ENCODE results near the gene GNPDA1. TPM values are rescaled to one million over a fixed set of nuclear protein-coding genes. Genes with fewer than 3 reads are reported as not detected.

The GNPDA1 gene
- polyA plus RNA-seq, 1 donor from 2014 or later, result 28.9 TPM

- H3F3A ChIP-seq (ENCODE audit: insufficient read depth, low read length, poor library complexity, severe bottlenecking), result no peaks in the 10 kb centered on the region
- no peak overlapping the region for H3K9ac ChIP-seq (ENCODE audit: low read length)
- H3K27me3 ChIP-seq (ENCODE audit: insufficient read depth, low read depth, low read length), result no peaks in the 10 kb centered on the region
- no peaks in the 10 kb centered on the region for H3K9me3 ChIP-seq (ENCODE audit: low read length)
- H2AFZ ChIP-seq (ENCODE audit: low read depth, low read length), result no peak overlapping the region
- TF ChIP-seq SMC3 (conservative IDR thresholded peaks at IDR 0.05; ENCODE audit: poor library complexity) (no peak), EP300 (conservative IDR thresholded peaks at IDR 0.05; ENCODE audit: poor library complexity, severe bottlenecking) (no peak), RAD21 (conservative IDR thresholded peaks at IDR 0.05) (no peak), MXI1 (conservative IDR thresholded peaks at IDR 0.05; ENCODE audit: poor library complexity, severe bottlenecking) (no peak), EZH2 (IDR thresholded peaks at IDR 0.05; ENCODE audit: borderline replicate concordance, insufficient read depth, low read length, poor library complexity, severe bottlenecking) (no peak), POLR2AphosphoS5 (IDR thresholded peaks at IDR 0.05) (no peak)
- H3K4me3 ChIP-seq (ENCODE audit: low read length), result no peak overlapping the region
- no peak overlapping the region for H3K4me2 ChIP-seq (ENCODE audit: low read length)
- no peak overlapping the region for H3K27ac ChIP-seq (ENCODE audit: low read length)
- H4K20me1 ChIP-seq (ENCODE audit: insufficient read depth), result no peaks in the 10 kb centered on the region
- no peaks in the 10 kb centered on the region for H3K79me2 ChIP-seq (replicated peaks; ENCODE audit: insufficient read depth, low read length)
- no peaks in the 10 kb centered on the region for H3K36me3 ChIP-seq (ENCODE audit: insufficient read depth, low read length)
- H3K9me2 ChIP-seq (ENCODE audit: insufficient read depth, low read length), result no peaks in the 10 kb centered on the region
Observed at GRCh38 chr5:142017832-142018427, 5.1 kb upstream of the GNPDA1 start.

GRCh38 chr5:142016556-142016955 lies 3.7 kb upstream of the GNPDA1 start:
- Histone ChIP-seq H3K27ac (ENCODE audit: low read length) (no peak overlapping the region), H3K9ac (ENCODE audit: low read length) (no peak overlapping the region), H3K27me3 (ENCODE audit: insufficient read depth, low read depth, low read length) (no peaks in the 10 kb centered on the region), H3K36me3 (ENCODE audit: insufficient read depth, low read length) (no peaks in the 10 kb centered on the region), H3K79me2 (replicated peaks; ENCODE audit: insufficient read depth, low read length) (no peaks in the 10 kb centered on the region), H3K9me3 (ENCODE audit: low read length) (no peaks in the 10 kb centered on the region), H3K4me3 (ENCODE audit: low read length) (no peak overlapping the region), H4K20me1 (ENCODE audit: insufficient read depth) (no peaks in the 10 kb centered on the region), H3K9me2 (ENCODE audit: insufficient read depth, low read length) (no peaks in the 10 kb centered on the region), H3F3A (ENCODE audit: insufficient read depth, low read length, poor library complexity, severe bottlenecking) (no peaks in the 10 kb centered on the region), H3K4me2 (ENCODE audit: low read length) (no peak overlapping the region), H2AFZ (ENCODE audit: low read depth, low read length) (no peak overlapping the region)
- TF ChIP-seq EZH2 (IDR thresholded peaks at IDR 0.05; ENCODE audit: borderline replicate concordance, insufficient read depth, low read length, poor library complexity, severe bottlenecking), result no peak
- TF ChIP-seq EP300 (conservative IDR thresholded peaks at IDR 0.05; ENCODE audit: poor library complexity, severe bottlenecking), result no peak
- TF ChIP-seq RAD21 (conservative IDR thresholded peaks at IDR 0.05), result no peak
- TF ChIP-seq MXI1 (conservative IDR thresholded peaks at IDR 0.05; ENCODE audit: poor library complexity, severe bottlenecking), result no peak
- no peak for TF ChIP-seq SMC3 (conservative IDR thresholded peaks at IDR 0.05; ENCODE audit: poor library complexity)

DNA sequence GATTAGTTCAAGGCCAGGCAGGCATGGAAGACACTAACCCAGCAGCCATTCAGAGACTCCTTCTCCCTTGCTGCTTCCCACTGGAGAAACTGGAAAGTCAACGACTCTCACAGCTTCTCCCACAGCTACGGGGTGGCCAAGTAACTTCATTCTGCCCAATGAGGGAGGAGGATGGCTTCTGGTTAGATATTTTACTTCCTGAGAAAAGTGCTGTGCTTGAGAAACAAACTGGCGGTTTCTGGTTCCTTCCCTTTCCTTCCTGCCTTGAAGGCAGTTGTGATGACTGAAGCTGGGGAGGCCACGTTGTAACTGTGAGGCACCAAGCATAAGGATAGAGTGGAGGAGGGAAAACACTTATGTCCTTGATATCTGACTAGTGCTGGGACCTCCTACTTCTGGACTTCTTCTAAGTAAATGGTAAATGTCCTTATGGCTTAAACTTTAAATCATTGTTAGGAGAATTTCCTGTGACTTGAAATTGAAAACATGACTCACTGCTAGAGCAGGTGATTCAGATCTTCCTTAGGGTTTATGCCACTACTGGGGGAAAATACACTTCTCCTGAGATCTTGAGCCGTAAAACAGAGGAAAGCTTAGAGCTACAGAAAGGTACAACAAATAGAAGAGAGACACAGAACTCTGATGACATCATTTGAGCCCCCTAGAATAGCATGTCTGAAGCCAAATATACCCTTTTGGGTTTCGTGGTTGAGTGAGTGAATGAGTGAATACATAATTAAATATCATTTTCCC lies 3.1 kb upstream of the GNPDA1 start:
- TF ChIP-seq, protein P1, sequence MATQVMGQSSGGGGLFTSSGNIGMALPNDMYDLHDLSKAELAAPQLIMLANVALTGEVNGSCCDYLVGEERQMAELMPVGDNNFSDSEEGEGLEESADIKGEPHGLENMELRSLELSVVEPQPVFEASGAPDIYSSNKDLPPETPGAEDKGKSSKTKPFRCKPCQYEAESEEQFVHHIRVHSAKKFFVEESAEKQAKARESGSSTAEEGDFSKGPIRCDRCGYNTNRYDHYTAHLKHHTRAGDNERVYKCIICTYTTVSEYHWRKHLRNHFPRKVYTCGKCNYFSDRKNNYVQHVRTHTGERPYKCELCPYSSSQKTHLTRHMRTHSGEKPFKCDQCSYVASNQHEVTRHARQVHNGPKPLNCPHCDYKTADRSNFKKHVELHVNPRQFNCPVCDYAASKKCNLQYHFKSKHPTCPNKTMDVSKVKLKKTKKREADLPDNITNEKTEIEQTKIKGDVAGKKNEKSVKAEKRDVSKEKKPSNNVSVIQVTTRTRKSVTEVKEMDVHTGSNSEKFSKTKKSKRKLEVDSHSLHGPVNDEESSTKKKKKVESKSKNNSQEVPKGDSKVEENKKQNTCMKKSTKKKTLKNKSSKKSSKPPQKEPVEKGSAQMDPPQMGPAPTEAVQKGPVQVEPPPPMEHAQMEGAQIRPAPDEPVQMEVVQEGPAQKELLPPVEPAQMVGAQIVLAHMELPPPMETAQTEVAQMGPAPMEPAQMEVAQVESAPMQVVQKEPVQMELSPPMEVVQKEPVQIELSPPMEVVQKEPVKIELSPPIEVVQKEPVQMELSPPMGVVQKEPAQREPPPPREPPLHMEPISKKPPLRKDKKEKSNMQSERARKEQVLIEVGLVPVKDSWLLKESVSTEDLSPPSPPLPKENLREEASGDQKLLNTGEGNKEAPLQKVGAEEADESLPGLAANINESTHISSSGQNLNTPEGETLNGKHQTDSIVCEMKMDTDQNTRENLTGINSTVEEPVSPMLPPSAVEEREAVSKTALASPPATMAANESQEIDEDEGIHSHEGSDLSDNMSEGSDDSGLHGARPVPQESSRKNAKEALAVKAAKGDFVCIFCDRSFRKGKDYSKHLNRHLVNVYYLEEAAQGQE (IDR thresholded peaks at IDR 0.05; ENCODE audit: borderline replicate concordance), result no peak
- TF ChIP-seq, protein P2, sequence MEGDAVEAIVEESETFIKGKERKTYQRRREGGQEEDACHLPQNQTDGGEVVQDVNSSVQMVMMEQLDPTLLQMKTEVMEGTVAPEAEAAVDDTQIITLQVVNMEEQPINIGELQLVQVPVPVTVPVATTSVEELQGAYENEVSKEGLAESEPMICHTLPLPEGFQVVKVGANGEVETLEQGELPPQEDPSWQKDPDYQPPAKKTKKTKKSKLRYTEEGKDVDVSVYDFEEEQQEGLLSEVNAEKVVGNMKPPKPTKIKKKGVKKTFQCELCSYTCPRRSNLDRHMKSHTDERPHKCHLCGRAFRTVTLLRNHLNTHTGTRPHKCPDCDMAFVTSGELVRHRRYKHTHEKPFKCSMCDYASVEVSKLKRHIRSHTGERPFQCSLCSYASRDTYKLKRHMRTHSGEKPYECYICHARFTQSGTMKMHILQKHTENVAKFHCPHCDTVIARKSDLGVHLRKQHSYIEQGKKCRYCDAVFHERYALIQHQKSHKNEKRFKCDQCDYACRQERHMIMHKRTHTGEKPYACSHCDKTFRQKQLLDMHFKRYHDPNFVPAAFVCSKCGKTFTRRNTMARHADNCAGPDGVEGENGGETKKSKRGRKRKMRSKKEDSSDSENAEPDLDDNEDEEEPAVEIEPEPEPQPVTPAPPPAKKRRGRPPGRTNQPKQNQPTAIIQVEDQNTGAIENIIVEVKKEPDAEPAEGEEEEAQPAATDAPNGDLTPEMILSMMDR (IDR thresholded peaks at IDR 0.05; ENCODE audit: poor library complexity, severe bottlenecking), result no peak
- TF ChIP-seq SMC3 (conservative IDR thresholded peaks at IDR 0.05; ENCODE audit: poor library complexity) (no peak), EP300 (conservative IDR thresholded peaks at IDR 0.05; ENCODE audit: poor library complexity, severe bottlenecking) (no peak), EZH2 (IDR thresholded peaks at IDR 0.05; ENCODE audit: borderline replicate concordance, insufficient read depth, low read length, poor library complexity, severe bottlenecking) (no peak), MXI1 (conservative IDR thresholded peaks at IDR 0.05; ENCODE audit: poor library complexity, severe bottlenecking) (no peak), POLR2AphosphoS5 (IDR thresholded peaks at IDR 0.05) (no peak), TAF1 (IDR thresholded peaks at IDR 0.05; ENCODE audit: low read depth) (no peak), RAD21 (conservative IDR thresholded peaks at IDR 0.05) (no peak)
- no peaks in the 10 kb centered on the region for H3K27me3 ChIP-seq (ENCODE audit: insufficient read depth, low read depth, low read length)
- H3K9me2 ChIP-seq (ENCODE audit: insufficient read depth, low read length), result no peaks in the 10 kb centered on the region
- no peak overlapping the region for H3K4me3 ChIP-seq (ENCODE audit: low read length)
- no peak overlapping the region for H3K9ac ChIP-seq (ENCODE audit: low read length)
- H3K79me2 ChIP-seq (replicated peaks; ENCODE audit: insufficient read depth, low read length), result no peaks in the 10 kb centered on the region
- H3K9me3 ChIP-seq (ENCODE audit: low read length), result no peaks in the 10 kb centered on the region
- no peak overlapping the region for H3K27ac ChIP-seq (ENCODE audit: low read length)
- no peaks in the 10 kb centered on the region for H4K20me1 ChIP-seq (ENCODE audit: insufficient read depth)
- H3F3A ChIP-seq (ENCODE audit: insufficient read depth, low read length, poor library complexity, severe bottlenecking), result no peaks in the 10 kb centered on the region
- H3K4me2 ChIP-seq (ENCODE audit: low read length), result no peak overlapping the region
- no peaks in the 10 kb centered on the region for H3K36me3 ChIP-seq (ENCODE audit: insufficient read depth, low read length)
- no peak overlapping the region for H2AFZ ChIP-seq (ENCODE audit: low read depth, low read length)

All from neural cell (in vitro differentiated cells).